AG09309 (cell line): ENCODE results near the gene SREK1.

ENCODE experiments used
- DNase-seq: peaks from one replicate; pipeline ENCODE4 v3.0.0-alpha.2; 2010; ENCODE audit warnings: low read depth
- H3K4me3 ChIP-seq: 2 replicates; pipeline ENCODE4 v1.5.1; 2011; ENCODE audit warnings: mild to moderate bottlenecking, low read depth, low read length, moderate library complexity; ENCODE audit not compliant: control insufficient read depth
- CTCF ChIP-seq: IDR thresholded peaks from 2 replicates; pipeline ENCODE4 v1.5.1; 2011; ENCODE audit warnings: mild to moderate bottlenecking, low read depth, low read length, inconsistent platforms; ENCODE audit not compliant: insufficient read depth, control insufficient read depth; ENCODE audit errors: missing control alignments

The SREK1 gene

GRCh38 chr5:66144074-66144833 is at the start of gene SREK1:
Gene SREK1 (plus strand): TSS chr5:66144300. CDS start chr5:66144377, 77 bp downstream.
- no peak for TF ChIP-seq CTCF
- peak; percentile 65 for DNase-seq
- peak within 1 kb of the TSS; percentile 93 for H3K4me3 ChIP-seq

- no peak for DNase-seq
- TF ChIP-seq CTCF = no peak
- H3K4me3 ChIP-seq = no peak overlapping the region
Measured at GRCh38 chr5:66100851-66101250, 43.2 kb upstream of the SREK1 start.

- TF ChIP-seq CTCF = no peak
- DNase-seq = no peak
- H3K4me3 ChIP-seq = no peak overlapping the region
Measured at GRCh38 chr5:66113160-66113559, 30.9 kb upstream of the SREK1 start.

GRCh38 chr5:66118304-66118703 is 25.8 kb upstream of the SREK1 start:
- DNase-seq = no peak
- TF ChIP-seq CTCF = no peak
- no peak overlapping the region for H3K4me3 ChIP-seq

- DNase-seq = no peak
- no peak for TF ChIP-seq CTCF
- H3K4me3 ChIP-seq = no peak overlapping the region
Measured at GRCh38 chr5:66122379-66123034, 21.6 kb upstream of the SREK1 start.

GRCh38 chr5:66129144-66129543 is 15.0 kb upstream of the SREK1 start:
- TF ChIP-seq CTCF = no peak
- no peak overlapping the region for H3K4me3 ChIP-seq
- DNase-seq = no peak
